ENCODE measurements around the gene GM2A.
"Not testable (repeated sequence)": the region's sequence is repeated elsewhere in the genome, so short reads cannot be mapped to it uniquely, and the experiment has no call there.

GM2A gene

GRCh38 chr5:151254556-151254955 lies 1.6 kb downstream of the GM2A start:
- DNase-seq, result no peak

- not testable (repeated sequence) for DNase-seq
These were observed 2.0 kb downstream of the GM2A start for GRCh38 chr5:151254990-151255389.

DNA sequence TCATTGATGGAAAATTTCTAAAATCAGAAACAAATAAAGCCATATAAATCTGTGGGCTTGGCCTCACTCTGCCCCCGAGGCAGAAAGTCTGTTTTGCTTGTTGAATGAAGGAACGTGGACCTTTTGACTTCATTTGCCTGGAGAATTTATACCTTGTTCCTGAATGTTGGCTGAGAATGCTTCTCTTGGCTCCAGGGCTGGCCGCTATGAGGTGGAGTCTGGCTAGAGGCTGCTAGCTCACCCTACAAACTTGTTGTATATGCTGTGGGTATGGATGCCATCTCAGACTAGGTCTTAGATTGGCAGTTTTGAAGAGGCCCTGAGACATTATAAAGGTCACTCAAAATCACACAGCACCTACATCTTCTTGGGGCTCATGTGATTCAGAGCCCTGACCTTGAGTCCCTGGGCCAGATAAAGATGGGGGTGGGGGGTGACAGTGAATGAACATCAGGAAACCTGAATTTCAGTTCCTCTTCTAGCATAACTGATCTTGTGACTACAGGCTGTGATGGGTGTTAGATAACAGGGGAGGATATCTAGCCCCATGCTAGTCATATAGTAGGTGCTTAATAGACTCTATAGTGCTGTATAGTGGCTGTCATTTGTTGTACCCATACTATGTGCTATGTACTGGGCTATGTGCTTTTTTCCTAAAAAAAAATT lies 2.8 kb downstream of the GM2A start:
- no peak for DNase-seq

- no peak for DNase-seq
These were observed 4.8 kb downstream of the GM2A start for GRCh38 chr5:151257731-151258181.

GRCh38 chr5:151258201-151258611 lies 5.2 kb downstream of the GM2A start:
- no peak for DNase-seq

DNA sequence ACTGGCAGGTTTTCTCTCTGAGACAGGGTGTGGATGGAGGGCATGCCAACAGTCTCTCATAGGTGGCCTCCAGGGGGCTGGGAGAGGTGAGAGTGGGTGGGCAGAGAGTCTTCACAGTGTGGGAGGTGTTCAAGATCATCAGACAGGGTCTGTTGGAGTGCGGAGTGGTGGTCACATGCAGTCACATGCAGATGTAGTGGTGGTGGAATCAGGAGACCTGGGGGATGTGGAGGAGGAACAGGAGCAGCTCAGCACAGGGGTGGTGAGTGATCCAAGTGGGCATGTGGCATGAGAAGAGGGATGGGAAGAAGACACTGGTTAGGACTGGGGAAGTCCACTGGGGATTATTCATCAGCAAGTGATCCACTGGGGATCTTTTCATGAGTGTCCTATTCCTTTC lies 5.8 kb downstream of the GM2A start:
- no peak for DNase-seq

DNA sequence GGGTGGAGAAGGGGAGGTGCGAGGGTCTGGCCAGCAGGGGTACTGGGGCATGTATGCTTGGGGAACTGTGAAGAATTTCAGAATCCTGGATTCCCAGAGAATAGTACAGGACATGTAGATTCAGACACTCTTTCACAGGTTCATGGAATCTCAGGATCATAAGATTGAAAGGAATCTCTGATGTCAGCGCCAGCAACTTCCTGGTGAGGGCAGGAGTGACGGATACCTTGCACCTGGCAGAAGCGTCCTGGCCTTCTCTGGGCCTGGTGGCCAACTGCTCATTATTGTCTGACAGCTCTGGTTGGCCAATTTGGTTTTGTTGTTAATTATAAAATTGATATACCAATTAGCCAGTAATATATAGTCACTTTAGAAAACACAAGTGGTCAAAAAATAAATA lies 6.9 kb downstream of the GM2A start:
- no peak for DNase-seq

GRCh38 chr5:151262532-151262931 lies 9.5 kb downstream of the GM2A start:
- DNase-seq, result no peak

DNA sequence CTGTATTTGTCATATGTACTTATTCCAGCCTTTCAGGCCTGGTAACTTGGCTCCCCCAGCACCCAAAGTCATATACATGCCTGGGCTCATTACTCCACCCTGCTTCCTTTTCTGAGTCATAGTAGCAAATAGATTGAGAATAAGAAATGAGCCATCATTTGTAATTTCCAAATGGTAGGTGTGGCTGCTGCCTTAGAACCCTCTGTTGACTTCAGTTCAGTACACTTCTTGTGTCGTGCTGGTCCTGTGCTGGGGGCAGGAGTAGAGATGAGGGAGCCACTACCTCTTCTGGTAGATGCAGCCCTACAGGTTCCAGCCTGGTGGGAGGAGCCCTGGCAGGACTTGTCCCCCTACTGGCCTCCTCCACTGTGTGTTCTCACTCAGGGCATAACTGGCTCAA lies 11.1 kb downstream of the GM2A start:
- DNase-seq, result no peak

DNA sequence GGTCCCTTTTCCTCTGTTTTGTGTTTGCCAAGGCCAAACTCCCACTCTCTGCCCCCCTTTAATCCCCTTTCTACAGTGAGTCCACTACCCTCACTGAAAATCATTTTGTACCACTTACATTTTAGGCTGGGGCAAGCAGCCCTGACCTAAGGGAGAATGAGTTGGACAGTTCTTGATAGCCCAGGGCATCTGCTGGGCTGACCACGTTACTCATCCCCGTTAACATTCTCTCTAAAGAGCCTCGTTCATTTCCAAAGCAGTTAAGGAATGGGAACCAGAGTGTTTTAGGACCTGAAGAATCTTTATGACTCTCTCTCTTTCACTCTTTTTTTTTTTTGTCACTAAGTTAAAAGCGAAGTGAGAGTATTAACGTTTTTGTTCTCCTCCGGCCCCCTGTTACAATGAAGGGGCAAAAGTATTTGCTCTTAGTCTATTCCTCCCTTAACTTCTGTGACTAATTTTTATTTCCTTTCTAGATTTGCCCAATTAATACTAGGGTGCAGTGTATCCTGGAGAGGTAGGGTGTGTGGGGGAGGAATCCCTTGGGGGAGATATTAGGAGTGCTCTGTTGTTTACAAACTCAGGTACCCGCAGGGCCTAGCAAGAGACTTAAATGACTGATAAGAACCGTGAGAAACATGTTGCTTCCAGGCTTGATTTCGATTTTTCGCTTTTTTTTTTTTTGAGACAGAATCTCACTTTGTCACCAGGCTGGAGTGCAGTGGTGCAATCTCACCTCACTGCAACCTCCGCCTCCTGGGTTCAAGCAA lies 14.7 kb downstream of the GM2A start:
- no peak for DNase-seq

GRCh38 chr5:151270599-151270998 lies 17.6 kb downstream of the GM2A start:
- DNase-seq, result no peak

DNA sequence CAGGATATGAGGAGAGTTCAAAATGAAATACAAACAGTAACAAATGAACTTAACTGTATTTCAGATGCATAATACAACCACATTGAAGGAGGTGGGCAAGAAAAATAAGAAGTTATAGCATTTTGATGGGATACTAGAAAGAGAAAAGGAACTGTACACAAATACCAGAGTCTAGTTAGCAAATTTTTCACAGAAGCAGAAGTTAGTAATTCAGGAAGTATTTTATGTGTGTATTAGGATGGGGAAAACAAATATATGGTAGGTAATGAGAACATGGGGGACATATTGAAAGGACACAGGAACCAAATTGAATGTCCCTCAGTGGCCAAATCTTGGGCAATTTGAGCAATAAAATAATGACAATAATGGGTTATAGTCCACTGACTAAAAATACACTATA lies 18.4 kb downstream of the GM2A start:
- DNase-seq, result no peak

DNA sequence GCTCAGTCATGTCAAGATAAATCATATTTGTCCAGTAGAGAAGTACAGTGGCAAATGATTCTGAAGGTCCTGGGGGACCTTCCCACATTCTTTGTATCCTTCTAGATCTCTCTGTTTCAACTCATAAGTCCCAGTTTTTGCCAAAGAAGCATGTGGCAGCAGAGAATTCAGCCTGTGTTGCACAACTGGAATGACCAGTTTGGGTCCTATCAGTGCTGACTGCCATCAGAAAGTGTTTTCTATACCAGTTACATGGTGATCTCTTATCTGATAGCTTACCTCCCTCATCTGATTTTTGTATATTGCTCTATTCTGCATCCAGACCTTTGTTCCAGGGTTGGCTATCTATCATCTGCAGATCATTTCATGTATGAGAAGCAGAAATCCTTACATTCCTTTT lies 21.7 kb downstream of the GM2A start:
- DNase-seq, result no peak

DNA sequence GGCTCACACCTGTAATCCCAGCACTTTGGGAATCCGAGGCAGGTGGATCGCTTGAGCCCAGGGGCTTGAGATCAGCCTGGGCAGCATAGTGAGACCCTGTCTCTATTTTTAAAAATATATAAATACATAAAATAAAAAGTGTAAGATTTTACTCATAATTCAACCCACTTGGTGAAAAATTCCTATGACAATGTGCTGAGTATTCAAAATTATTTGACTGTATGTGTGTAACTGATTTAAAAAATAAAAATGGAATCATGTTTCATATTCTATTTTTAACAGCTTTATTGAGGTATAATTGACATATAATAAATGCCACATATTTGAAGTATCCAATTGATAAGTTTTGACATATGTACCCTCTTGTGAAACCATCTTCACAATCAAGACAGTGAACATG lies 22.8 kb downstream of the GM2A start:
- DNase-seq, result no peak

DNA sequence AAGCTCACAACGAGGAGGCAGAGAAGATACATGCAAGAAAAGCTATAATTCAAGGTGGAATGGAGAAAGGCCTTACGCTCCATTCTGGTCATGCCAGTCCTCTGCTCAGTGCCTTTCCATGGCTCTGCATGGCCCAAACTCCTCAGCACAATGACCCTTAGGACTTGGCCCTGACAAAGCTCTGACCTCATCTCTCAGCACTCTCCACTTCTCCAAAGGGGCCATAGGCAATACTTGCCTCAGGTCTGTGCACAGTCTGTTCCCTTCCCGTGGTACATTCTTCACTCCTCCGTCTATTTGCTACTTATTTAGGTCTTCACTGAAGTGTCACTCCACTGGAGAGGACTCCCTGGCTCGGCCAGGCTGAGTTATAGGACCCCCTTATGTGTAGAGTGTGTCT lies 25.9 kb downstream of the GM2A start:
- DNase-seq, result no peak

GRCh38 chr5:151280443-151280842 lies 27.5 kb downstream of the GM2A start:
- no peak for DNase-seq

DNA sequence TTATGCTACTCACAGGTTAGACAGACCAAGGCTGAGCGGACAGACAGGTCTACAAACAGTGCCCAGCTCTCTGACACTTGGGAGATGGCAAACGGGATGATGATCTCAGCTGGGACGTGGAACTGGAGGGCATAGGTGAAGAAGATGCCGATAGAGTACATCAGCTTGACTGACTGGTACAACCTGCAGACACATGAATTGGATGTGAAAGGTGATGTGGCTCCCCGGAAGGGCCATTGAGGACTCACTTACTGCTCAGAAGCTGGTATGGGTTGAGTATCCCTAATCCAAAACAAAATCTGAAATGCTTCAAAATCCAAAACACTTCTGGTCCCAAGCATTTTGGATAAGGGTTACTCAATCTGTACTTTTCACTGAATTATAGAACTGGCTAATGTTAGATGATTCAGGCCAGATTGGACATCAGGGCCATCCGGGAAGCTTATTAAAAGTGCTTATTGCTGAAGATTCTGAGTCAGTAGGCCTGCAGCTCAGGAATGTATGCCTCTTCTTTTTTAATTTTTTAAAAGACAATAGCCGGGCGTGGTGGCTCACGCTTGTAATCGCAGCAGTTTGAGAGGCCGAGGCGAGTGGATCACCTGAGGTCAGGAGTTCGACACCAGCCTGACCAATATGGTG lies 28.1 kb downstream of the GM2A start:
- no peak for DNase-seq

- no peak for DNase-seq
These were observed 30.3 kb downstream of the GM2A start for GRCh38 chr5:151283120-151283825.

- no peak for DNase-seq
These were observed 31.5 kb downstream of the GM2A start for GRCh38 chr5:151284392-151284967.

DNA sequence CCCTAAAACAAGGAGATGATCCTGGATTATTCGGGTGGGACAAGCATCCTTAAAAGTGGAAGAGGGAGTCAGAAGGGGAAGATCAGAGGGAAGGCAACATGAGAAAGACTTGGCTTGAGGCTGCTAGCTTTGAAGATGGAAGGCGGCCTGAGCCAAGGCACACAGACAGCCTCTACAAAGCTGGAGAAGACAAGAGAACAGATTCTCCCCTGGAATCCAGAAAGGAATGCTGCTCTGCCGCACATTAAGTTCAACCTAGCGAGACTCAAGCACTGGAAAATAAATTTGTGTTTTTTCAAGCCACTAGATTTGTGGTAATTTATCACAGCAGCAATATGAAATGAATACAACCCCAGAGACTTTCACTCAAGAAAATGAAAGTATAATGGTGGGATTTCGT lies 32.7 kb downstream of the GM2A start:
- no peak for DNase-seq

DNA sequence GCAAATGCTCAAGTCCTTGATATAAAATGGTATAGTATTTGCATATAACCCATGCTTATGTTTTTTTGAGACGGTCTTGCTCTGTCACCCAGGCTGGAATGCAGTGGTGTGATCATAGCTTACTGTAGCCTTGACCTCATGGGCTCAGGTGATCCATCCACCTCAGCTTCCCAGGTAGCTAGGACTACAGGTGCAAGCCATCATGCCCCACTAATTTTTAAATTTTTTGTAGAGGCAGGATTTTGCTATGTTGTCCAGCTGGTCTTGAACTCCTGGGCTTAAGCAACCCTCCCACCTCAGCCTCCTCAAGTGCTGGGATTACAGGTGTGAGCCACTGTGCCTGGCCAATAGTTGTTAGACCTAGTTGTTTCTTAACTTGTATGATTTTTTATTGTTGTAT lies 33.3 kb downstream of the GM2A start:
- no peak for DNase-seq

DNA sequence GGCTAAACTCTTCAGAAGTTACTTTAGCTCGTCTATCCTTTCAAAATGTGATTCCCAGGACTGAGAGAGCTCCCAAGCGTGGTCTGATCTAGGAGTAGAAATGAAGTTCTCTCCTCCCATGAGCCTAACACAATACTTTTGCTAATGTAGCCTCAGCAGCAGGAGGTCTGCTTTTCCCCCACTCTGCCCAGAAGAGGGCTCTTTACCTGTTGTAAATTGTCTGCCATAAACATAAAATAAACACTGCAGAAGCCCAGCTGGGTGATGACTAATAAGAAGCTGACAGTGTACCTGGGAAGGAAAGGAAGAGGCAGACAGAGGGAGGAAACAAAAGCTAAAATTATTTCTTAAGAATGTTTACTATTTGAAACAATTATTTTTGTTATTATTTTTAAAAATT lies 35.2 kb downstream of the GM2A start:
- DNase-seq, result peak; percentile 41

DNA sequence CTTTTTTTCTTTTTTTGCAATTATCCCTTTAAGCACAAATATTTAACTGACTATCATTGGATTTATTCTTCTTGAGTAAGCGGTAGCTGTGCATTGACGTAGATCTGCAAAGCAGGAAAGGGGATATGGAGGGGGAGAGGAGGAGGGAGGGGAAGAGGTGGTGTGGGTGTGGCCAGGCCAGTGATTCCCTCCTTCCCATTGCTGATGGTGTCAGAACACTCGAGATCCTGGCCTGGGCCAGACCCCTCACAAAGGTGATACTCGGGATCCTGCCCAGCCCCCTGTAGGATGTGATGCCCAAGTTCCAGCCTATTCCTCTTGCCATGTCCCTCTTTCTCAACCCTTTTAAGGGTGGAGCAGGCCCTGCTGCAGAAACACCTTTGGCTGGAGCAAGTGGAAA lies 40.6 kb downstream of the GM2A start:
- no peak for DNase-seq

Data from NCI-H748 treated with DMSO at 0.1 percent for 48 hours (cell line).